Epithelial cell of proximal tubule (primary cell): ENCODE measurements around the gene KDM8. TPM values are rescaled to one million over a fixed set of nuclear protein-coding genes. Genes with fewer than 3 reads are reported as not detected.

Experiments
- DNase-seq: peaks from one replicate; pipeline ENCODE4 v3.0.0-alpha.2; 2011; ENCODE audit warnings: low read depth
- H3K4me3 ChIP-seq: 2 replicates; pipeline ENCODE4 v1.5.1; 2011; ENCODE audit warnings: low read depth, mild to moderate bottlenecking, low read length
- CTCF ChIP-seq: conservative IDR thresholded peaks from 2 replicates; pipeline ENCODE4 v1.5.1; 2012; ENCODE audit warnings: low read depth, mild to moderate bottlenecking, low read length
- total RNA-seq: library from RNA; depleted of rRNA; stranded (reverse); fragments of >200 nt; gene quantifications from 2 replicates; pipeline ENCODE4 v1.2.3, GENCODE V29; 2015

Gene KDM8
- total RNA-seq, 1 donor from 2014 or later = 13.8 TPM

- no peak overlapping the region for H3K4me3 ChIP-seq
- DNase-seq = no peak
- no peak for TF ChIP-seq CTCF
These were observed 21.5 kb downstream of the KDM8 start for GRCh38 chr16:27224741-27225300.

GRCh38 chr16:27225536-27226360 is 22.4 kb downstream of the KDM8 start:
- DNase-seq = no peak
- TF ChIP-seq CTCF = no peak
- H3K4me3 ChIP-seq = no peak overlapping the region

DNA sequence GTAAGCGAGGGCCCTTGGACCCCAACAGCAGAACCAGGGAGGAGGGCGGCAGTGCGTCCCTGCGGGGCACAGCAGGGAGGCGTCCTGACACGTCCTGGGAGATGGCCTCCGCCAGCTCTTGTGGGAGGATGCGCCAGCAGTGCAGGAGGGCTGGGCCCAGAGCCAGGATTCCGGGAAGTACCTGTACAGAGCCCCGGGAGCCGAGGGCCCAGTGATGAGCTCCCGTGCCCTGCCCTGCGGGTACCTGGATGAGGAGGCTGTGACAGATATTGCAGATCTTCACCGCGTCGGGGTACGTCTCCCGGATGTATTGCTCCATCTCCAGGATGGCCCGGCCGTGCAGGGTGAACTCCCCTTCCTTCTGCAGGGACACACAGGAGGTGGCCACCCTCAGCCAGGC is 23.1 kb downstream of the KDM8 start:
- no peak overlapping the region for H3K4me3 ChIP-seq
- no peak for DNase-seq
- no peak for TF ChIP-seq CTCF

- no peak for TF ChIP-seq CTCF
- H3K4me3 ChIP-seq = no peak overlapping the region
- DNase-seq = no peak
These were observed 23.8 kb downstream of the KDM8 start for GRCh38 chr16:27226976-27227705.

DNA sequence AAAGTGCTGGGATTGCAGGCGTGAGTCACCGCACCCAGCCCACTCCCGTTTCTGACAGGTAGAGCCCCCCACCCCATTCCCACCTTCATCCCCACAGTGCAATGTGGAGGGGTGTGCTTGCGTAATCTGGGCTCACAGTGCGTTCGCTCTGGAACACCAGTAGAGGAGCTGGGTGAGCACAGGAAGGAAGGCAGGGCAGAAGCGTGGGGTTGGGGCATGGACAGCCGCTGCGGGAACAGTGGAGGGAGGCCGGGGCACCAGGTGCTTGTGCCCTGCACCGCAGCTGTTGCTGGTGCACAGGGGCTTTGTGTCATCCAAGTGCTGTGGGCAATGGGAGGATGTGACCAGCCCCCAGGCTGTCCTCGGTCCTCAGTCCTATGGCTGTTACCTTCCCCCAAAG is 24.7 kb downstream of the KDM8 start:
- H3K4me3 ChIP-seq = no peak overlapping the region
- DNase-seq = no peak
- TF ChIP-seq CTCF = no peak

- no peak for DNase-seq
- no peak overlapping the region for H3K4me3 ChIP-seq
- no peak for TF ChIP-seq CTCF
These were observed 25.5 kb downstream of the KDM8 start for GRCh38 chr16:27228621-27229501.
